K562 (cell line): Measurements from ENCODE around the gene AZU1. TPM values are rescaled to one million over a fixed set of nuclear protein-coding genes. Genes with fewer than 3 reads are reported as not detected.

Experiments used
- ATAC-seq: fragments of 200-7000 bp; cut with Tn5 transposase; 3 replicates; pipeline ENCODE4 v1.9.1; 2020; ENCODE audit warnings: moderate library complexity
- BruUV-seq: library from RNA; stranded (reverse); fragments of 400-500 nt; replicated peaks from 2 replicates; lab custom pipeline; 2021; lab: Mats Ljungman, UMichigan
- CTCF ChIA-PET: fragments of 300-600 bp; formaldehyde crosslinking; extraction: SDS; loops from one replicate; lab custom pipeline; 2021; ENCODE audit warnings: low intra/inter-chr PET ratio; lab: Yijun Ruan, JAX
- POLR2A ChIA-PET: fragments of 300-600, 350-650 bp; sonication (Branson Sonifier 250); formaldehyde crosslinking; extraction: SDS; loops from one replicate; lab custom pipeline; 2021; ENCODE audit warnings: antibody characterized with exemption, inconsistent platforms; lab: Yijun Ruan, JAX
- DNase-seq, 4 experiments: peaks; one replicate each; pipeline versions ENCODE4 v3.0.0 to v3.0.0-alpha.2; 2011 to 2018; ENCODE audit warnings: low spot score in 3 of 4, mixed read lengths in 3 of 4; ENCODE audit errors: extremely low read depth in 1 of 4
- FAIRE-seq: peaks from 2 replicates; lab custom pipeline; 2011; peaks lifted over from hg19 to GRCh38; lab: Jason Lieb, UNC
- H2AFZ ChIP-seq: 2 replicates; pipeline ENCODE4 v1.6.0; 2011; ENCODE audit warnings: low read depth, low read length, control low read depth, inconsistent platforms
- H3K27ac ChIP-seq: fragments of 200-600 bp; 3 replicates; pipeline ENCODE4 v1.8.0; 2011; ENCODE audit warnings: low read depth, mild to moderate bottlenecking, control low read depth, inconsistent platforms, low read length, moderate library complexity, mixed read lengths; ENCODE audit errors: extremely low read depth
- H3K27me3 ChIP-seq, 2 experiments: fragments of 300-600 bp in 1 of 2; 2 replicates in 1 of 2; 3 replicates in 1 of 2; pipeline versions ENCODE4 v1.6.0 to v1.8.0; 2011; ENCODE audit warnings: inconsistent platforms in 2 of 2, low read length in 2 of 2, mild to moderate bottlenecking in 1 of 2, mixed read lengths in 1 of 2, moderate library complexity in 1 of 2; ENCODE audit not compliant: control insufficient read depth in 2 of 2, insufficient read depth in 2 of 2
- H3K36me3 ChIP-seq: fragments of 300-600 bp; 3 replicates; pipeline ENCODE4 v1.8.0; 2011; ENCODE audit warnings: mild to moderate bottlenecking, low read length, inconsistent platforms; ENCODE audit not compliant: control insufficient read depth, insufficient read depth
- H3K4me1 ChIP-seq, 2 experiments: fragments of 200-600 bp in 1 of 2; replicated peaks in 1 of 2; 2 replicates in 1 of 2; 3 replicates in 1 of 2; pipeline versions ENCODE4 v1.5.1 to v1.8.0; 2011; ENCODE audit warnings: inconsistent platforms in 2 of 2, low read length in 2 of 2, mild to moderate bottlenecking in 1 of 2, mixed read lengths in 1 of 2, moderate library complexity in 1 of 2; ENCODE audit not compliant: control insufficient read depth in 2 of 2, insufficient read depth in 2 of 2
- H3K4me2 ChIP-seq: 2 replicates; pipeline ENCODE4 v1.6.1; 2011; ENCODE audit warnings: low read length, control low read depth, inconsistent platforms, mixed read lengths; ENCODE audit not compliant: insufficient read depth
- H3K4me3 ChIP-seq: fragments of 200-600 bp; sonication (generic), shearing (Covaris generic); 2 replicates; pipeline ENCODE4 v1.5.1; 2016; ENCODE audit warnings: control low read depth, inconsistent platforms
- H3K79me2 ChIP-seq: fragments of 200-600 bp; 3 replicates; pipeline ENCODE4 v1.8.0; 2011; ENCODE audit warnings: low read length, inconsistent platforms; ENCODE audit not compliant: control insufficient read depth, insufficient read depth
- H3K9ac ChIP-seq, 2 experiments: 2 replicates each; pipeline versions ENCODE4 v1.6.0 to v1.6.1; 2011; ENCODE audit warnings: low read depth in 2 of 2, low read length in 2 of 2, control low read depth in 1 of 2, inconsistent platforms in 1 of 2, mild to moderate bottlenecking in 1 of 2, mixed read lengths in 1 of 2; ENCODE audit not compliant: insufficient read depth in 1 of 2
- H3K9me1 ChIP-seq: one replicate; pipeline ENCODE4 v1.6.0; 2011; ENCODE audit warnings: inconsistent platforms, mild to moderate bottlenecking, low read length, moderate library complexity; ENCODE audit not compliant: control insufficient read depth, insufficient read depth
- H3K9me3 ChIP-seq: replicated peaks from 2 replicates; pipeline ENCODE4 v1.5.1; 2011; ENCODE audit warnings: low read depth, low read length, inconsistent platforms; ENCODE audit not compliant: control insufficient read depth, insufficient read depth
- H4K20me1 ChIP-seq: replicated peaks from 2 replicates; pipeline ENCODE4 v1.6.1; 2011; ENCODE audit warnings: low read length, inconsistent platforms, mixed read lengths; ENCODE audit not compliant: control insufficient read depth, insufficient read depth
- CBX1 ChIP-seq: sonication (generic); IDR thresholded peaks from 2 replicates; pipeline ENCODE4 v1.6.1; 2016; ENCODE audit warnings: antibody characterized with exemption, low read depth, mild to moderate bottlenecking
- CBX2 ChIP-seq: fragments of 200-600 bp; sonication (generic); IDR thresholded peaks from one replicate; pipeline ENCODE4 v1.6.1; 2012; ENCODE audit warnings: mild to moderate bottlenecking, low read length, inconsistent platforms; ENCODE audit not compliant: insufficient read depth, poor library complexity, severe bottlenecking
- FUS ChIP-seq: fragments of 200-400 bp; formaldehyde crosslinking; optimal IDR thresholded peaks from 2 replicates; pipeline ENCODE3; 2017; ENCODE audit warnings: low read depth, low read length
- HDAC6 ChIP-seq: IDR thresholded peaks from 2 replicates; pipeline ENCODE4 v1.6.1; 2012; ENCODE audit warnings: low read depth, mild to moderate bottlenecking, control low read depth, inconsistent platforms, low read length, moderate library complexity
- IRF2 ChIP-seq: sonication (generic); formaldehyde crosslinking; IDR thresholded peaks from 2 replicates; pipeline ENCODE4 v1.8.1; 2022; ENCODE audit warnings: mild to moderate bottlenecking, missing genetic modification reagents
- NRF1 ChIP-seq, 2 experiments: fragments of 450-650 bp; IDR thresholded peaks in 1 of 2; conservative IDR thresholded peaks in 1 of 2; 2 replicates each; pipeline ENCODE4 v1.6.1; 2014; ENCODE audit warnings: mild to moderate bottlenecking in 2 of 2
- SIN3A ChIP-seq, 2 experiments: fragments of 150-350 bp in 1 of 2; IDR thresholded peaks; 2 replicates each; pipeline ENCODE4 v1.6.1; 2011 to 2016; ENCODE audit warnings: borderline replicate concordance in 2 of 2, low read depth in 2 of 2, low read length in 2 of 2, mild to moderate bottlenecking in 2 of 2, moderate library complexity in 2 of 2; ENCODE audit not compliant: control insufficient read depth in 1 of 2
- SNRNP70 ChIP-seq: fragments of 200-400 bp; formaldehyde crosslinking; optimal IDR thresholded peaks from 2 replicates; pipeline ENCODE3; 2017; ENCODE audit warnings: low read depth, low read length
- TAF15 ChIP-seq: fragments of 200-400 bp; formaldehyde crosslinking; IDR thresholded peaks from 2 replicates; pipeline ENCODE4 v1.6.1; 2017; ENCODE audit warnings: mild to moderate bottlenecking, low read depth, low read length, moderate library complexity
- THAP12 ChIP-seq: fragments of 250-450 bp; sonication (Bioruptor Pico); IDR thresholded peaks from 2 replicates; pipeline ENCODE4 v1.9.0; 2021; ENCODE audit warnings: mild to moderate bottlenecking, inconsistent platforms
- ZBTB33 ChIP-seq: sonication (generic); formaldehyde crosslinking; IDR thresholded peaks from 2 replicates; pipeline ENCODE4 v1.8.1; 2023; ENCODE audit warnings: mild to moderate bottlenecking, missing genetic modification reagents
- ZBTB49 ChIP-seq: sonication (generic); formaldehyde crosslinking; IDR thresholded peaks from 2 replicates; pipeline ENCODE4 v1.8.0; 2022; ENCODE audit warnings: missing genetic modification reagents, mild to moderate bottlenecking, borderline replicate concordance
- ZBTB7A ChIP-seq: IDR thresholded peaks from 2 replicates; pipeline ENCODE4 v1.6.1; 2011; ENCODE audit warnings: low read depth, mild to moderate bottlenecking, low read length, moderate library complexity, borderline replicate concordance; ENCODE audit not compliant: control insufficient read depth
- WGBS: fragments of 100-300 bp; shearing (Covaris generic); methylation state at CpG from one replicate; pipeline ENCODE4 v1.1.6; 2016; ENCODE audit warnings: low coverage, mixed read lengths; ENCODE audit not compliant: insufficient coverage; ENCODE audit errors: missing lambda C conversion rate; 5-methylcytosine and 5-hydroxymethylcytosine counted together
- in situ Hi-C: fragments of 300-500 bp; cut with MboI; formaldehyde crosslinking; loops from 4 replicates; pipeline ENCODE4 v1.15.0; 2018; ENCODE audit warnings: inconsistent platforms, mixed read lengths
- intact Hi-C: fragments of 100-400 bp; cut with micrococcal nuclease; formaldehyde crosslinking; loops from 2 replicates; pipeline ENCODE4 v1.14.2; 2022
- polyA plus RNA-seq, 8 experiments: library from polyadenylated mRNA; depleted of rRNA in 4 of 8; stranded (reverse) in 5 of 8; unstranded in 3 of 8; fragments of >200 nt; fragmentation: Nextera tagmentation in 2 of 8; fragmentation: Illumina TruSeq in 1 of 8; extraction: Ambion mirVana in 2 of 8; extraction: Trizol in 1 of 8; gene quantifications; 2 replicates each; pipeline versions ENCODE4 v1.2.1 to v1.2.3, GENCODE V29; 2011 to 2014; ENCODE audit warnings: inconsistent platforms in 1 of 8, missing spikeins in 1 of 8
- total RNA-seq, 7 experiments: library from RNA; depleted of rRNA in 6 of 7; stranded (reverse); fragments of >200 nt in 6 of 7; fragmentation: Illumina TruSeq in 2 of 7; extraction: Trizol in 2 of 7; gene quantifications; 2 replicates each; pipeline versions ENCODE4 v1.2.1 to v1.2.3, GENCODE V29; 2011 to 2021; ENCODE audit warnings: low replicate concordance in 1 of 7

Gene AZU1
- total and polyA plus RNA-seq, 9 of the 15 experiments (the other 6 are each of a cell fraction or from before 2014, with no cell fraction given) = 0.29 to 1.9 (median 0.59) TPM; not detected in 3

- Histone ChIP-seq H3K4me3 (no peak overlapping the region), H4K20me1 (no peaks in the 10 kb centered on the region; the same call in 1 of the 2 replicates), H3K36me3 (peaks cover 67% of the 10 kb centered on the region; the same call in 2 of the 3 replicates), H2AFZ (no peak overlapping the region), H3K9ac (no peak overlapping the region), H3K27me3 (no peaks in the 10 kb centered on the region), H3K79me2 (peaks cover 8% of the 10 kb centered on the region; the same call in 2 of the 3 replicates), H3K4me1 (peaks cover 23 to 78% of the 10 kb centered on the region in 2 experiments), H3K9me1 (no peaks in the 10 kb centered on the region), H3K27ac (no peak overlapping the region), H3K9me3 (no peaks in the 10 kb centered on the region), H3K4me2 (no peak overlapping the region)
- 97% methylated on average over 35 of the region's 39 CpGs for WGBS
- in situ Hi-C loops (no loop called here), intact Hi-C loops (no loop called here)
- ChIA-PET CTCF (no interaction called here), POLR2A (no interaction called here)
- DNase-seq (no peak), FAIRE-seq (no peak), ATAC-seq (no peak)
- TSS peak; percentile 43 for BruUV-seq
- TF ChIP-seq ZBTB33 (CRISPR knock-in tag) (peak; percentile 87), CBX2 (no peak), SNRNP70 (peak; percentile 50), CBX1 (peak; percentile 42; the same call in 1 of the 2 replicates), HDAC6 (peak; percentile 28; the same call in 1 of the 2 replicates), SIN3A (IDR thresholded peaks at IDR 0.05; ENCODE audit: borderline replicate concordance in 2 of 2, control insufficient read depth in 1 of 2, low read depth in 2 of 2, low read length in 2 of 2) (0 out of 4 replicates have a peak, but pooled peaks of 1 of the 2 experiments have one; percentile 24), ZBTB49 (CRISPR knock-in tag) (no peak), THAP12 (CRISPR knock-in tag) (0 out of 2 replicates have a peak, but pooled peaks have one; percentile 28), NRF1 (conservative IDR thresholded peaks at IDR 0.05 in 1 of 2, IDR thresholded peaks at IDR 0.05 in 1 of 2) (no peak), ZBTB7A (peak; percentile 30; the same call in 1 of the 2 replicates), FUS (peak; percentile 79), TAF15 (0 out of 2 replicates have a peak, but pooled peaks have one; percentile 27), IRF2 (CRISPR knock-in tag) (0 out of 2 replicates have a peak, but pooled peaks have one; percentile 21)
Measured at GRCh38 chr19:867855-868457, 40.3 kb downstream of the AZU1 start.
